Muscle layer of duodenum (tissue), 2 donors: ENCODE measurements around the gene MRGPRF.

ENCODE experiments used
- H3K27ac ChIP-seq: one replicate; pipeline ENCODE4 v1.7.0; 2013; ENCODE audit warnings: mild to moderate bottlenecking, low read length
- H3K27me3 ChIP-seq: one replicate; pipeline ENCODE4 v1.7.0; 2013; ENCODE audit warnings: low read depth, mild to moderate bottlenecking, control low read depth, low read length
- H3K36me3 ChIP-seq, 2 donors: one replicate each; pipeline ENCODE4 v1.7.0; 2013; ENCODE audit warnings: low read length in 2 of 2, control low read depth in 1 of 2, mild to moderate bottlenecking in 1 of 2; ENCODE audit not compliant: insufficient read depth in 2 of 2, control insufficient read depth in 1 of 2
- H3K4me1 ChIP-seq, 2 donors: one replicate each; pipeline ENCODE4 v1.7.0; 2013; ENCODE audit warnings: low read length in 2 of 2, mild to moderate bottlenecking in 2 of 2, control low read depth in 1 of 2, moderate library complexity in 1 of 2; ENCODE audit not compliant: insufficient read depth in 2 of 2, control insufficient read depth in 1 of 2
- H3K4me3 ChIP-seq, 2 donors: one replicate each; pipeline ENCODE4 v1.7.0; 2013; ENCODE audit warnings: low read length in 2 of 2, low read depth in 1 of 2, mild to moderate bottlenecking in 1 of 2
- H3K9me3 ChIP-seq, 2 donors: one replicate each; pipeline ENCODE4 v1.7.0; 2013; ENCODE audit warnings: low read length in 2 of 2, control low read depth in 1 of 2, mild to moderate bottlenecking in 1 of 2; ENCODE audit not compliant: control insufficient read depth in 1 of 2
- donor health status: healthy.

The MRGPRF gene

DNA sequence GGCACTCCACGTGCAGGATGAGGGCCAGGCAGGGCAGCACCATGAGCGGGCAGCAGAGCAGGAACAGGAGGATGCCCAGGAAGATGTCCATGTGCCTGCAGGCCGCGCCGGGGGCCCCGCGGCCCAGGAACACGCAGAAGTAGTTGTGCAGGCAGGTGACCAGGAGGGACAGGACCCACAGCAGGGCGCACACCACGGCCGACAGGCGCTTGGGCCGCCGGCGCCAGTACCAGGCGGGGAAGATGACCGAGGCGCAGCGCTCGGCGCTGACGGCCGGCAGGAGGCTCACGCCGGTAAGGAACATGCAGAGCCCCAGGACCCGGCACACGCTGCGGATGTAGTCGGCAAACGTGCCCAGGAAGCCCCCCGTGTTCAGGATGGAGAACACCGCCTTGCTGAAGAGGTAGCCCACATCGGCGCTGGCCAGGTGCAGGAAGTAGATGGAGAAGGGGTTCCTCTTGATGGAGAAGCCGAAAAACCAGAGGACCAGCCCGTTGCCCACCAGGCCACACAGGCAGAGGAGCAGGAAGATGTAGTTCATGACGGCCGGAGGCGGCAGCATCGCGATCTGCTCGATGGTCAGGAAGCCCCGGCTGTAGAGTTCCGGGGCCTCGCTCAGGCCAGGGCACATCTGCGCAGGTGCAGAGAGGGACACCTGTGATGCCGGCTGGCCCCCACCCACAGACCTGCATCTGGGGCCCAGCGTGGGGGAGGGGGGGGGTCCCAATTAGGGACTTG lies 7.2 kb downstream of the MRGPRF start:
- Histone ChIP-seq H3K36me3 (peaks cover 19 to 36% of the 10 kb centered on the region in 2 donors), H3K27ac (no peak overlapping the region), H3K9me3 (no peaks in the 10 kb centered on the region), H3K4me1 (peaks cover 9 to 94% of the 10 kb centered on the region in 2 donors), H3K4me3 (no peak overlapping the region), H3K27me3 (no peaks in the 10 kb centered on the region)

DNA sequence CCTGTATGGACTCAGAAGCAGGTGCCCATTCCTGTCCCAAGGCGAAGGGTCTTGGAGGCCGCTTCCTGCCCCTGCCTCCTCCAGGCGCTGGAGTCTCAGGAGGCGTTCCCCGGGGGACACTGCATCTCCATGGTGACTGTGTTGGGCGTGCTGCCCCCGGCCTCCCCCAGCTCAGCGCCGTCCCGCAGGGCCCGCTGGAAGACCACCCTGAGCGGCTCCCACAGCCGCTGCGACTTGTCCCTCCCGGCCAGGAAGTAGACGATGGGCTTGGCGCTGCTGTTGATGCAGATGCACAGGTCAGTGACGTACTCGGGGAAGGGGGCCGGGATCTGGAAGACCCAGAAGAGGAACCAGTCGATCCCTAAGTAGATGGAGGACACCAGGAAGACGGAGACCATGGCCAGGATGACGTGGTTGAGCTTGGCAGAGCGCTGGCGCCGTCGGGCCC lies 7.8 kb downstream of the MRGPRF start:
- no peaks in the 10 kb centered on the region for H3K27me3 ChIP-seq
- peaks cover 19 to 36% of the 10 kb centered on the region in 2 donors for H3K36me3 ChIP-seq
- H3K4me1 ChIP-seq = peaks cover 12 to 91% of the 10 kb centered on the region in 2 donors
- no peak overlapping the region for H3K27ac ChIP-seq
- H3K9me3 ChIP-seq = no peaks in the 10 kb centered on the region
- H3K4me3 ChIP-seq = no peak overlapping the region

DNA sequence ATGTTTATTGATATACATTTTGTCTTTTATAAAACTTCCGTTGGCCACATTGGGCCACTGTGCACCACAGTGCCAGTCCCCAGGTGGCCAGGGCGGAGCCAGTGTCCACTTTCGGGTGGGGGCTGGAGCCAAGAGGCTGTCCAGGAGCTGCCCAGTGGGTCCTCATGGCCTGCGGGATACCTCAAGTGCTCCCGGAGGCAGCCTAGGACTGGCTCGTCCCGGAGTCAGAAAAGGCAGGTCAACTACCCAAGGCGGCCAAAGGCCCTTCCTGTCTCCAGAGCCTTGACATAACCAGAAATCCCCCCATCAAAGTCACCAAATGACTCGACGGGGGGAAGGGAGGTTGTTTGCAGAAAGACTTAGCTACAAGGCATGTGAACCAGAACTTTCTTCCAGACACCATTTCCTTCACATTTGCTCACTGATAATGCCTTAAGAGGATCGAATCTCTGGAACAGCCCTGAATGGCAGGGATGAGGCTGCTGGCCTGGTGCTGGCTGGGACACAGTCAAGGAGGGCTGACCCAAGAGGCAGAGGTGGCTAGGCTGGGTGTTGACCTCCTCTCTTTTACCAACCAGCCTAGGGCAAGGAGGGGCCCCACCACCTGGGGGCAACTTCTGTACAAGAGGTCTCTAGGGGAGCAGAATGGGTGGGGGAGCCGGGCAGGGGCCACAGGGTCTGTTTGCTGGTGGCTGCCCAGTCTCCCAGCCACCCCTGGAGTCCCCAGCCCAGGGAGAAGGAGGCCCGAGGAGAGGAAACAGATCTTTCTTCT lies 8.4 kb downstream of the MRGPRF start:
- H3K9me3 ChIP-seq = no peaks in the 10 kb centered on the region
- peaks cover 19 to 36% of the 10 kb centered on the region in 2 donors for H3K36me3 ChIP-seq
- H3K4me3 ChIP-seq = no peak overlapping the region
- H3K27me3 ChIP-seq = no peaks in the 10 kb centered on the region
- H3K27ac ChIP-seq = peak overlapping the region; percentile 49
- peaks cover 14 to 89% of the 10 kb centered on the region in 2 donors for H3K4me1 ChIP-seq

DNA sequence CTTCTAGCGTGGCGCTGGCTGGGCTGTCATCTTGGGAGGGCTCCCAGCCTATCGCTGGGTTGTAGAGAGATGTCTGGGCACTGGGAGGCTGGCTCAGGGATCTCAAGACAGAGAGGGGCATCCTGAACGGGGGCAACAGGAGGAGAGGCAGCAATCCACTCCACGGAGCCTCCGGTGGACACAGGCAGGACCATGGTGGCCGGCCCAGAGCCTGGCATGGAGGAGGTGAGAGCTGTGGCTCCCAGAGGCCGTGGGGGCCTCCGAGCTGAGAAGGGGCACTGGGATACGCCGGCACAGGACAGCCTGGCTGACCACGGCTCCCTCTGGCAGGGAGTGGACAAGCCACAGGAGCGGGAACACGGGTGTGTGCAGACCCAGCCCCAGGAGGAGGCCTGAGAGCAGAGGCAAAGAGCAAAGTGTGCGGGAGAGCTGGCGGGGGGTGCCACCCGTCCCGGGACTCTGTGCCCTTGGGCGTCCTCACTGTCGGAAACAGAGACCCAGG lies 9.1 kb downstream of the MRGPRF start:
- H3K9me3 ChIP-seq = no peaks in the 10 kb centered on the region
- H3K36me3 ChIP-seq = peaks cover 19 to 33% of the 10 kb centered on the region in 2 donors
- H3K27ac ChIP-seq = no peak overlapping the region
- no peaks in the 10 kb centered on the region for H3K27me3 ChIP-seq
- H3K4me1 ChIP-seq = peaks cover 10 to 87% of the 10 kb centered on the region in 2 donors
- H3K4me3 ChIP-seq = no peak overlapping the region

DNA sequence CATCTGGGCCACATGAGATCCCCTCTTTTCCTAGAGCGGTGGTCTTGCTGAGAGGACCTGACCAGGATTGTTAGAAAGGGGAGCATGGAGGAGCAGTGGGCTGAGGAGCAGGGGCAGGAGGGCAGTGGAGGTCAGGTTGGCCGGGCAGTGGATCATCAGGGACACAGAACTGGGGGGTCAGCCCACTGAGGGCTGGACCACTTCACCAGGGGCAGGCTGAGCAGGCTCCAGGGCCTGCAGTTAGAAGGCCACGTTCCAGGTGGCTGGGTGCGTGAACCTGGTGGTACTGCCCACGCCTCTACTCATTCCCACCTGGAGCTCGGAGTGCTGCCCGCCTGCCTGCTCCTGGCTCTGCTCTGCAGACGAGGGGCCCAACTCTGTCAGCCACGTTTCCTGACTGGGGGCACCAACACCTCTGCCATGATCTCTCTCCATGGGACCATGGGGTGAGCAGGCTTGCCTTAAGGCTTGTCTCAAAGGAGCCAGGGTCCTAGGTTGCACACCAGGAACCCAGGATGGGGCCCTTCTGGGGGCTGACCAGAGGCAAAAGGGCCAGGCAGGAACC lies 9.7 kb downstream of the MRGPRF start:
- peak overlapping the region; percentile 45 for H3K27ac ChIP-seq

DNA sequence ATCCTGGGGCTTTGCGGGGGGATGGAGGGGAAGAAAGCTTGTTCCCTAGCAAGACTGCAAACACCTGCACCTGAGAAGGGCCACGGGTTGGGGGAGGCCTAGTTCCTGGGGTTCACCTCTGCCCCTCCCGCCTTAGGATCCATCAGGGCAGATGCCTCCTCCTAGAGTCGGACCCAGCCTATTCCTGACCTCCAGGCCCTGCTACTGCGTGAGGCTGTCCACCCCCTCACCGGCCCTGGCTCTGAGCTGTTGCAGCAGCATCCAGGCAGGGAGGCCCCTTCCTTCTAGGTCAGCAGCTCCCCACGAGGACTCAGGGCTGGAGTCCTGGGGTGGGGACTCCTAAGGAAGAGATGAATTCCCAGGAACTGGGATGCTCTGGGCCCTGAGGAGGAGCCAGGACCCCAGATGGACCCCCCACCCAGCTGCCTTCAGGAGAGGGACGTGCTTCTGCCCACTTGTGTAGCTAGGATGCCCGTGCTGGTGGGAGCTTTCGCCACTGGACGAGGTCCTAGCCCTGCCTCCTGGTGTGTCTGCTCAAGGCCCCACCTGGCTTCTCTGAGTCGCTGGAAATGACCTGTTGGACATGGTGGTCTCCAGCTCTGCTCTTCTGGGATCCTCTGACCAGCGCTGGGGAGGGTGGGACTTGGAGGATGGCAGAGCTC lies 10.3 kb downstream of the MRGPRF start:
- Histone ChIP-seq H3K4me3 (peak overlapping the region in 1 of 2 donors; percentile 11), H3K9me3 (no peaks in the 10 kb centered on the region), H3K36me3 (peaks cover 19 to 32% of the 10 kb centered on the region in 2 donors), H3K4me1 (peaks cover 9 to 86% of the 10 kb centered on the region in 2 donors), H3K27me3 (no peaks in the 10 kb centered on the region), H3K27ac (peak overlapping the region; percentile 45)

More for the DNA sequence above, 9.7 kb downstream of the MRGPRF start:
- Histone ChIP-seq H3K9me3 (no peaks in the 10 kb centered on the region), H3K36me3 (peaks cover 19 to 32% of the 10 kb centered on the region in 2 donors), H3K4me3 (no peak overlapping the region), H3K4me1 (peaks cover 9 to 86% of the 10 kb centered on the region in 2 donors), H3K27me3 (no peaks in the 10 kb centered on the region)

DNA sequence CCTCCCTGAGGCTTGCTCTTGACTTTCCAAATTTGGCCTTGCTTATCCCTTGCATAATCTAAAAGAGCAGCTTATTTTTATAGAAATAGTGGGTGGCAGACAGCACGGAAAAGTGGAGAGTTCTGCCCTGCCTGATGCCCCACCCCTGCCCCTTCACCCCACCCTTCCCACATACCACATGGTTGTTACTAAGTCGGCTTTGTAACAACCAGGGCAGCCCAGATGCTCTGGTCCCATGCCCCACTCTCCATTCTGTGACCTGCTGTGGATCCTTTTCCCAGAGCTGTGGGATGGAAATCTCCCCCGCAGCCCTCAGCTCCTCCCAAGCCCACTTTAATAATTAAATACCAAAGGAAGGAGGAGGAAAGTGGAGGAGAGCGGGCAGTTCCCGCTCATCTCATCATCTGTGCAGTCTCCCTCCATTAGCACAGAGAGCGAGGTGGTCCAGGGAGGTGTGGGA lies 10.9 kb downstream of the MRGPRF start:
- no peaks in the 10 kb centered on the region for H3K27me3 ChIP-seq
- peaks cover 19 to 29% of the 10 kb centered on the region in 2 donors for H3K36me3 ChIP-seq
- H3K27ac ChIP-seq = peak overlapping the region; percentile 45
- H3K4me3 ChIP-seq = peak overlapping the region in 1 of 2 donors; percentile 11
- no peaks in the 10 kb centered on the region for H3K9me3 ChIP-seq
- H3K4me1 ChIP-seq = peaks cover 9 to 85% of the 10 kb centered on the region in 2 donors

DNA sequence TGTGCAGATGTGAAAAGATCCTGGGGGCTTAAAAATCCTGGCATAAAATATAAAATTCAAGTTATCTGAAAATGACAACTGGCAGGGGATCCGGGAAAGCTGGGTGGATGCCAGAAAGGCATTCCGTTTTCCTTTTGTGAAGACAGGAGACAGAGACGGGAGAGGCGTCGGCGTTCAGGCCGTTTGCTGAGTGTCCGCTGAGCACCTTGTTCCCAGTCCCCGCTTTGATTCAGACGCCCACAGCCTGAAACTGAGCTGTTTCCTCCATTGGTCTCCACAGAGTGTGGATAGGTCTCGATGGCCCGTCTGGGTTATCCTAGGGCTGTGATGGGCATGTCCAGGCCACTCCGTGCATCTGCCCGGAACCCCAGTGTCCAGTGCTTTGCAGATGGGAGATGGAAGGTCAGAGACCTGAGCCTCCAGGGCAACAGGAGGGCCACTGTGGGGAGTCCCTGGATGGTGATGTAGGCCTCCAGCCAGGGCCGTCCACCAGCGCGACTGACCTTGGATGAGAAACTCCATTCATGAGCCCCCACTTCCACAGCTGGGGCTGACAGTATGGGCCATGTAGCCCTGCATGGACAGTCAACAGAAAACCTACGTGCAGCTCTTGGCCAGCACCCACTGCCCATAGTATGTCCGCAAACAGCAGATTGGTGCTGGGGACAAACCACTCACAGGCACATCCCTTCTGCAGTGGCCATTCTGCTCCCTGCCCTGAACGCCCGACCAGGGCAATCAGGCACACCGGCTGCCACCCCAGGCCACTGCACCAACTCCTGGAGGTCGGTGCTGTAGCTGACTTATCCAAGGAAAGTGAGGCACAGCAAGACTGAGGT lies 11.6 kb downstream of the MRGPRF start:
- no peaks in the 10 kb centered on the region for H3K9me3 ChIP-seq
- peaks cover 9 to 78% of the 10 kb centered on the region in 2 donors for H3K4me1 ChIP-seq
- peaks cover 19 to 22% of the 10 kb centered on the region in 2 donors for H3K36me3 ChIP-seq
- H3K27ac ChIP-seq = peak overlapping the region; percentile 45
- H3K4me3 ChIP-seq = peak overlapping the region in 1 of 2 donors; percentile 23
- no peaks in the 10 kb centered on the region for H3K27me3 ChIP-seq

DNA sequence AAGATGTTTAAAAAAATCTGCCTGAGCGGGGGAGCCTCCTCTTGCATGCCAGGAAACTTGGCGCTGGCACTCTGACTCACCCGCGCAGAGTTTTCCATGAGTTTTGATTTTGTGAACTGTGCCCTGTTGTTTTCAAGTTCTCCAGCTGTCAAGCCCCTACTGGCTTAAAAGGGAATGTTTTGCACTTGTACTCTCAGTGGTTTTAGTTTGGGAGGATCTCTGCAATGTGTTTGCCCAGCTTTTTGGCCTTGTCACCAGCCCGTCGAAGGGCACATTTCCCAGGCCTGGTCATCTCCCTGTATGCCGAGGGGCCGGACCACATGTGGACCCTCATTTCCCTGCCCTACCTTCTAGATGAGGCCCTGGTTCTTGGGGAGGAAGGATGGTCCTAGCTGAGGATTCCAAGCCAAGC lies 12.2 kb downstream of the MRGPRF start:
- no peaks in the 10 kb centered on the region for H3K27me3 ChIP-seq
- H3K9me3 ChIP-seq = no peaks in the 10 kb centered on the region
- peak overlapping the region in 1 of 2 donors; percentile 23 for H3K4me3 ChIP-seq
- H3K27ac ChIP-seq = peak overlapping the region; percentile 45
- H3K4me1 ChIP-seq = peaks cover 9 to 72% of the 10 kb centered on the region in 2 donors
- H3K36me3 ChIP-seq = peaks cover 18 to 19% of the 10 kb centered on the region in 2 donors

DNA sequence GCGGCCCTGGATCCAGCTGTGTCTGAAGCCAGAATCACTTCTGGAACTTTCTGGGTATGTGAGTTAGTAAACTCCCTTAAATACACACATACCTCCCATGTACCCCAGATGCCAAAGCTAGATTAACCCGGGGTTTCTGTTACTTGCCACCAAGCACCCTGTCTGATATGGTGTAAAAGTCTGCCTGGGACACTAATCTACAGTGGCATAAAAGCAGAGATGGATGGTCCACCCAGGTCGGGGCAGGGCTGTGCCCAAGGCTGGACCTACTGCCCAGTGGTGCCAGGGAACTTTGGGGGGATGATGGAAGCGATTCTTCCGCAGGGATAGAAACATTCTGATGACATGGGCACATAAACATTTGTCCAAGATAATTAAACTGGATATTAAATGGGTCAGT lies 12.7 kb downstream of the MRGPRF start:
- H3K36me3 ChIP-seq = peaks cover 14 to 17% of the 10 kb centered on the region in 2 donors
- H3K4me1 ChIP-seq = peaks cover 9 to 68% of the 10 kb centered on the region in 2 donors
- no peaks in the 10 kb centered on the region for H3K9me3 ChIP-seq
- H3K27ac ChIP-seq = peak overlapping the region; percentile 84
- no peaks in the 10 kb centered on the region for H3K27me3 ChIP-seq
- peak overlapping the region in 1 of 2 donors; percentile 27 for H3K4me3 ChIP-seq
